ENCODE measurements around the gene ARMC6.
"Not testable (repeated sequence)": the region's sequence is repeated elsewhere in the genome, so short reads cannot be mapped to it uniquely, and the experiment has no call there.

ARMC6 gene

DNA sequence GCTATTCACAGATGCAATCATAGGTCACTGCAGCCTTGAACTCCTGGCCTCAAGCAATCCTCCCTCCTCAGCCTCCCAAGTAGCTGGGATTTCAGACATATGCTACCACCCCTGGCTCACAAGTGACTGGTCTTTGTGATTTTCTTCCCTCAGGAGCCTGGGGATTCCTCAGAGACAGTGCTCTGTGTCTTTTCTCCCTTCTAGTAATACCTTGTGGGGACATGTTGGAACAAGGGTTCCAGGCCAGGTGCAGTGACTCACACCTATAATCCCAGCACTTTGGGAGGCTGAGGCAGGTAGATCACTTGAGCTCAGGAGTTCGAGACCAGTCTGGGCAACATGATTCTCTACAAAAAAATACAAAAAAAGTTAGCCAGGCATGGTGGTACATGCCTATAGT is 10.0 kb upstream of the ARMC6 start:
- DNase-seq (ENCODE audit: low spot score) = not testable (repeated sequence)

GRCh38 chr19:19025861-19026260 is 7.5 kb upstream of the ARMC6 start:
- no peak for DNase-seq (ENCODE audit: low spot score)

GRCh38 chr19:19026299-19026971 is 7.0 kb upstream of the ARMC6 start:
- no peak for DNase-seq (ENCODE audit: low spot score)

GRCh38 chr19:19027228-19027627 is 6.2 kb upstream of the ARMC6 start:
- DNase-seq (ENCODE audit: low spot score) = no peak

DNA sequence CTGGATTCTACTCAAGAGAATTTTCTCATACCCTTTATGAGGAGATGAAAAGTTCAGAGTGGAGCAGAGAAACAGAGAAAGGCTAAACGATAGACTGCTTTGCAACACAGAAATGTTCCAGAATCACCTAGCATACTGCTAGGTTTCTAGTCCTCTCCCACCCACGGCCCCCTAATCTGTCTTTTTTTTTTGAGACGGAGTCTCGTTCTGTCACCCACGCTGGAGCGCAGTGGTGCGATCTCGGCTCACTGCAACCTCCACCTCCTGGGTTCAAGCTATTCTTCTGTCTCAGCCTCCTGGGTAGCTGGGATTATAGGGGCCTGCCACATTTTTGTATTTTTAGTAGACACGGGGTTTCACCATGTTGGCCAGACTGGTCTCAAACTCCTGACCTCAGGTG is 4.9 kb upstream of the ARMC6 start:
- DNase-seq (ENCODE audit: low spot score) = no peak

GRCh38 chr19:19031891-19032290 is 1.5 kb upstream of the ARMC6 start:
- no peak for DNase-seq (ENCODE audit: low spot score)

- peak; percentile 92 for DNase-seq (ENCODE audit: low spot score)
Observed at GRCh38 chr19:19032420-19033175, 805 bp upstream of the ARMC6 start.

DNA sequence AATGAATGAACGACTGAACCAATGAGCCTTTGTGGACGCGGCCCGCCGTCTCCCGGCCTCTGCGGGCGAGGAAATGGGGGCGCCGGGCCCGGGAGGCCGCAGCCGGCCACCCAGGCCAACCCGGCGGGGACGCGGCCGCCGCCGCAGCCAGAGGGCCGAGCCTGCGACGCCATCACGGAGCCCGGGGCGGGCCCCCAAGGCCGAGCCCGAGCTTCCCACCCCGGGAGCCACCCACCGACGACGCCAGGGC is 302 bp upstream of the ARMC6 start:
- no peak for DNase-seq (ENCODE audit: low spot score)

DNA sequence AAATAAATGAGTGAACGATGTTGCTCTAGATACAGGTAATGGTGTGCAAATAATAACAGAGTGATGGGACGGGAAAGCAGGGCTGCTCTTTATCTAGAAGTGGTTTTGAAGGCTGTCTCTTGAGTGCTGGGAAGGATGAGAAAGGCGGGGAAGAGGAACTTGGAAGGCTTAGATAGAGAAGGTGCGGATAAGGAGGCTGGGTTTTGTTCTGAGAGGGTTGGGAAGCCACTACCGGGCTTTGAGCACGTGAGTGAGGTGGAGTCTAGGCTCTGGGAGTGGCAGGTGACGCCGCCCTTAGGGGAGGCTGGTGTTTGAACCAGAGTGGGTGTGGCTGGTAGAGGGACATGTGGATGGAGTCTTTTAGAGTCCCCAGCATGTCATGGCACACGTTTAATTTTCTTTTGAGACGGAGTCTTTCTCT is 811 bp downstream of the ARMC6 start:
- DNase-seq (ENCODE audit: low spot score) = peak; percentile 87

DNA sequence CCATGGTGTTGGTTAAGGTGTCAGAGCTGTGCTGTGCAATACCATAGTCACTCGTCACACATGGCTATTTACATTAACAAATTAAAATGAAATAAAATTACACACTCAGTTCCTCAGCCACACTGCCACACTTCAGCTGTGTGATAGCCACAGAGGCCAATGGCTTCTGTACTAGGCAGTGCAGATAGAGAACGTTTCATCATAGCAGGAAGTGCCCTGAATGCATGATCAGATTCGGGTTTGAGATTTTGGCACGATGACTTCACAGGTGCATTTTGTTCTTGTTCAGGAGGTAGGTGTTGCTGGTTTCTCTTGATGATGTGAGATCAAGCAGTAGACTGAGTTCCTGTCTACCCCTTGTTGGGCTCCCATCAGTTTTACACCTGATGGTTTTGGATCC is 6.5 kb downstream of the ARMC6 start:
- peak; percentile 28 for DNase-seq (ENCODE audit: low spot score)

GRCh38 chr19:19040417-19040816 is 7.0 kb downstream of the ARMC6 start:
- no peak for DNase-seq (ENCODE audit: low spot score)

DNA sequence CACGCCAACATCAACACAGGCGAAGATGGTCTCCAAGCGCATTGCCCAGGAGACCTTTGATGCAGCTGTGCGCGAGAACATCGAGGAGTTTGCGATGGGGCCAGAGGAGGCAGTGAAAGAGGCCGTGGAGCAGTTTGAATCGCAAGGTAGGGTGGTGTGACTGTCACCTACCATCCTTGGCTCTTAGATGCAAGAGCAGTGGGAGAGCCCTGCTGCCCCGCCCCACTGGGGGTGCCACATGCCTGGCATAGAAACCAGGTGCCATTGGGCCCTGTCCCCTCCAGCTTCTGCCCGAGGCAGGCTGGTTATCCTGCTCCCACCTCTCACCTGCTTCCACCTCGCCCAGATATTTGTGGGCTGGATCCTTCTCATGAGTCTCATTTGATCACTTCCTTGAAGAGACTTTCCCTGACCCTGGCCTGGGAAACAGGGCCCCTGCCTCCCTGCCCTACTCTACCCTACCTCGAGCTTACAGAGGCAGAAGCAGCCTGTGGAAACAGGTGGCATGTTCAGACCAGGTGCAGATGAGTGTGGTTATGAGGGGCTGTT is 9.4 kb downstream of the ARMC6 start:
- no peak for DNase-seq (ENCODE audit: low spot score)

GRCh38 chr19:19043481-19043880 is 10.1 kb downstream of the ARMC6 start:
- no peak for DNase-seq (ENCODE audit: low spot score)

DNA sequence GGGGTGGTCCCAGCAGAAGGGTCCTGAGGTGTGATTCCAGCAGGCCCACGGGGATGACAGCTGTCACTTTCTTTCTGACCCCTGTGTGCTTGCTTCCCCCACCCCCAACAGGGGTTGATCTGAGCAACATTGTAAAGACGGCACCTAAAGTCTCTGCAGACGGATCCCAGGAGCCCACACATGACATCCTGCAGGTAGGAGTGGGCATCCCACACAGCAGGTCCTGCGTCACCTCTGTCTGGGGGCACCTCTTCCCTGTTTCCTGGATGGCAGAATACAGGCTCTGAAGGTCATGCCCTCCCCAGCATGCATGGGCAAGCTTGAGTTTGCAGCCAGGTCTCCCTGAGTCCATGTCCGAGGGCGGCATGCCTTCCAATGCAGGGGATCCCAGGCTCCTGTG is 10.5 kb downstream of the ARMC6 start:
- no peak for DNase-seq (ENCODE audit: low spot score)

GRCh38 chr19:19049406-19049805 is 16.0 kb downstream of the ARMC6 start:
- no peak for DNase-seq (ENCODE audit: low spot score)

DNA sequence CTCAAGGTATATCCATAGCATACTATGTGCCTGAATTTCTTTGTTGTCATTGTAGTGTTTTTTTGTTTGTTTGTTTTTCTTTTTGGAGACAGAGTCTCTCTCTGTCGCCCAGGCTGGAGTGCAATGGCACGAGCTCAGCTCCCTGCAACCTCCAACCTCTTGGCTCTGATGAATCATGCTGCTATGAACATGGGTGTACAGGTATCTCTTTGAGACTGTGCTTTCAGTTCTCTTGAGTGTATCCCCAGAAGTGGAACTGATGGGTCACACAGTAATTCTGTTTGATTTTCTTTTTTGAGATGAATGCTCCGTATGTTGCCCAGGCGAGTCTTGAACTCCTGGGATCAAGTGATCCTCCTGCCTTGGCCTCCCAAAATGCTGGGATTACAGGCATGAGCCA is 16.7 kb downstream of the ARMC6 start:
- DNase-seq (ENCODE audit: low spot score) = no peak

GRCh38 chr19:19050731-19051130 is 17.3 kb downstream of the ARMC6 start:
- no peak for DNase-seq (ENCODE audit: low spot score)

- no peak for DNase-seq (ENCODE audit: low spot score)
Observed at GRCh38 chr19:19051478-19052213, 18.2 kb downstream of the ARMC6 start.

DNA sequence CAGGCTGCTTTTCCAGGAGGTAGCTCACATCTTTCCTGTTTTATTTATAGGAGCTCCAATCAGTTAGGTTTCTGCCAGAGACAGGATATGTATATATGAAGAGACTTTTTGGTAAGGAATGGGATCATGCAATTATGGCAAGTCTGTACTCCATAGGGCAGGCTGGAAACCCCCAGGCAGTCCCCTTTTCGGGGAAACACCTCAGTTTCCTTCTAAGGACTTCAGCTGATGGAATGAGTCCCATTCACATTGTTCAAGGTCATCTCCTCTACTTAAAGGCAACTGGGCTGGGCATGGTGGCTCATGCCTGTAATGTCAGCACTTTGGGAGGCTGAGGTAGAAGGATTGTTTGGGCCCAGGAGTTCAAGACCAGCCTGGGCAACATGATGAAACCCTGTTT is 19.5 kb downstream of the ARMC6 start:
- no peak for DNase-seq (ENCODE audit: low spot score)

GRCh38 chr19:19053508-19054314 is 20.3 kb downstream of the ARMC6 start:
- DNase-seq (ENCODE audit: low spot score) = peak; percentile 24

GRCh38 chr19:19054315-19054938 is 21.0 kb downstream of the ARMC6 start:
- no peak for DNase-seq (ENCODE audit: low spot score)

- DNase-seq (ENCODE audit: low spot score) = no peak
Observed at GRCh38 chr19:19054939-19055440, 21.6 kb downstream of the ARMC6 start.
